Activated naive CD4-positive, alpha-beta T cell treated with anti-CD3 and anti-CD28 coated beads, Interleukin-2, amount 50 U/mL, for 72 hours (primary cell): ENCODE data around the gene PTGIR. TPM values are rescaled to one million over a fixed set of nuclear protein-coding genes. Genes with fewer than 3 reads are reported as not detected.

Source experiments
- total RNA-seq, 2 donors: library from RNA; stranded (reverse); gene quantifications; one replicate each; pipeline ENCODE4 v1.2.3, GENCODE V29; 2022

Gene PTGIR
- total RNA-seq, 2 donors from 2014 or later, result 14.7 to 38.0 TPM

Other genes with a start within 250 kb of the PTGIR start
- not detected for gene CCDC8, start 211.5 kb downstream of the PTGIR start, total RNA-seq
- gene PNMA8C, start 196.2 kb downstream of the PTGIR start, total RNA-seq, result not detected
- not detected for gene PNMA8A, start 153.5 kb downstream of the PTGIR start, total RNA-seq
- gene PNMA8B, start 129.2 kb downstream of the PTGIR start, total RNA-seq, result under 1 TPM; 0.06 to 0.43 TPM
- 100 to 1,000 TPM; 413 to 615 TPM for gene CALM3, start 23.8 kb downstream of the PTGIR start, total RNA-seq
- 10 to 100 TPM in 1 of 2 donors, 1 to 10 TPM in 1; 5.2 to 17.4 TPM for gene GNG8, start 11.1 kb upstream of the PTGIR start, total RNA-seq
- gene DACT3, start 36.1 kb upstream of the PTGIR start, total RNA-seq, result 10 to 100 TPM in 1 of 2 donors, 1 to 10 TPM in 1; 1.9 to 25.9 TPM
- 100 to 1,000 TPM in 1 of 2 donors, 10 to 100 TPM in 1; 76.8 to 129 TPM for gene PRKD2, start 92.0 kb upstream of the PTGIR start, total RNA-seq
- 1 to 10 TPM; 2.8 to 9.7 TPM for gene FKRP, start 121.0 kb upstream of the PTGIR start, total RNA-seq
- gene STRN4, start 121.4 kb upstream of the PTGIR start, total RNA-seq, result 100 to 1,000 TPM in 1 of 2 donors, 10 to 100 TPM in 1; 67.3 to 117 TPM
- 100 to 1,000 TPM in 1 of 2 donors, 10 to 100 TPM in 1; 99.3 to 159 TPM for gene SLC1A5, start 163.5 kb upstream of the PTGIR start, total RNA-seq
- gene AP2S1, start 225.8 kb upstream of the PTGIR start, total RNA-seq, result 100 to 1,000 TPM; 114 to 116 TPM
- 10 to 100 TPM; 20.7 to 24.3 TPM for gene ARHGAP35, start 235.9 kb upstream of the PTGIR start, total RNA-seq